Spinal cord (tissue), 10 donors: Measurements from ENCODE around the gene EVA1A. TPM values are rescaled to one million over a fixed set of nuclear protein-coding genes. Genes with fewer than 3 reads are reported as not detected.

Experiments
- DNase-seq, 6 donors: peaks; one replicate each; pipeline versions ENCODE4 v3.0.0 to v3.0.0-alpha.2; 2013 to 2015; ENCODE audit warnings: low spot score in 6 of 6, low read depth in 4 of 6
- H3K27ac ChIP-seq: one replicate; pipeline ENCODE4 v1.5.1; 2013; ENCODE audit warnings: low read depth, low read length, control low read depth
- H3K27me3 ChIP-seq: one replicate; pipeline ENCODE4 v1.6.1; 2013; ENCODE audit warnings: low read length; ENCODE audit not compliant: control insufficient read depth, insufficient read depth
- H3K36me3 ChIP-seq: one replicate; pipeline ENCODE4 v1.6.1; 2013; ENCODE audit warnings: low read length; ENCODE audit not compliant: control insufficient read depth, insufficient read depth
- H3K4me1 ChIP-seq: one replicate; pipeline ENCODE4 v1.6.1; 2013; ENCODE audit warnings: low read length; ENCODE audit not compliant: control insufficient read depth, insufficient read depth
- H3K4me3 ChIP-seq: one replicate; pipeline ENCODE4 v1.5.1; 2013; ENCODE audit warnings: low read depth, low read length, control low read depth
- H3K9me3 ChIP-seq: one replicate; pipeline ENCODE4 v1.6.1; 2013; ENCODE audit warnings: low read length; ENCODE audit not compliant: control insufficient read depth, insufficient read depth
- WGBS: methylation state at CpG from one replicate; pipeline ENCODE4 v1.1.5; 2013; ENCODE audit warnings: missing lambda C conversion rate; ENCODE audit not compliant: insufficient coverage; 5-methylcytosine and 5-hydroxymethylcytosine counted together
- polyA plus RNA-seq, 2 donors: library from polyadenylated mRNA; unstranded; fragments of 120-200 nt; gene quantifications; one replicate each; pipeline ENCODE4 v1.2.1, GENCODE V29; 2013; ENCODE audit not compliant: insufficient read length in 2 of 2
- total RNA-seq, 2 donors: library from RNA; depleted of rRNA in 1 of 2; stranded (reverse); fragments of 120-200 nt in 1 of 2; fragments of >200 nt in 1 of 2; gene quantifications; one replicate each; pipeline versions ENCODE4 v1.2.3 to v1.2.4, GENCODE V29; 2013 to 2014
- donor health status: healthy.

EVA1A gene
- total and polyA plus RNA-seq, 4 donors, result 1.0 to 3.4 (median 1.7) TPM

- Histone ChIP-seq H3K4me1 (no peaks in the 10 kb centered on the region), H3K36me3 (no peaks in the 10 kb centered on the region)
- no peak for DNase-seq
Measured at GRCh38 chr2:75512455-75513212, 48.1 kb downstream of the EVA1A start.

GRCh38 chr2:75506101-75506697 lies 54.5 kb downstream of the EVA1A start:
- H3K9me3 ChIP-seq, result no peaks in the 10 kb centered on the region
- no peaks in the 10 kb centered on the region for H3K4me1 ChIP-seq
- H3K4me3 ChIP-seq, result no peak overlapping the region
- no peaks in the 10 kb centered on the region for H3K36me3 ChIP-seq
- DNase-seq, result no peak
- H3K27me3 ChIP-seq, result no peaks in the 10 kb centered on the region
- no peak overlapping the region for H3K27ac ChIP-seq
- 73% methylated on average over 1 of the region's 1 CpG for WGBS

More at GRCh38 chr2:75512455-75513212, 48.1 kb downstream of the EVA1A start:
- Histone ChIP-seq H3K27me3 (no peaks in the 10 kb centered on the region), H3K4me3 (no peak overlapping the region), H3K27ac (no peak overlapping the region), H3K9me3 (peaks cover 4% of the 10 kb centered on the region)

- Histone ChIP-seq H3K36me3 (no peaks in the 10 kb centered on the region), H3K27me3 (no peaks in the 10 kb centered on the region), H3K4me1 (no peaks in the 10 kb centered on the region), H3K27ac (no peak overlapping the region), H3K4me3 (no peak overlapping the region), H3K9me3 (no peaks in the 10 kb centered on the region)
- WGBS, result no CpG with 5 or more reads among the region's 5 CpGs
- DNase-seq, result no peak
Measured at GRCh38 chr2:75505012-75505411, 55.7 kb downstream of the EVA1A start.

GRCh38 chr2:75503048-75503607 lies 57.6 kb downstream of the EVA1A start:
- Histone ChIP-seq H3K4me3 (no peak overlapping the region), H3K27ac (no peak overlapping the region), H3K4me1 (no peaks in the 10 kb centered on the region), H3K9me3 (no peaks in the 10 kb centered on the region), H3K36me3 (no peaks in the 10 kb centered on the region), H3K27me3 (no peaks in the 10 kb centered on the region)
- DNase-seq, result no peak
- 80% methylated on average over 2 of the region's 2 CpGs for WGBS

- Histone ChIP-seq H3K27ac (no peak overlapping the region), H3K4me3 (no peak overlapping the region), H3K27me3 (no peaks in the 10 kb centered on the region), H3K4me1 (no peaks in the 10 kb centered on the region), H3K9me3 (no peaks in the 10 kb centered on the region), H3K36me3 (no peaks in the 10 kb centered on the region)
- no peak for DNase-seq
- WGBS, result 86% methylated on average over 2 of the region's 2 CpGs
Measured at GRCh38 chr2:75500633-75501032, 60.1 kb downstream of the EVA1A start.

- no peaks in the 10 kb centered on the region for H3K9me3 ChIP-seq
Measured at GRCh38 chr2:75499534-75499933, 61.2 kb downstream of the EVA1A start.

GRCh38 chr2:75498907-75499306 lies 61.8 kb downstream of the EVA1A start:
- H3K9me3 ChIP-seq, result no peaks in the 10 kb centered on the region
- no peak overlapping the region for H3K4me3 ChIP-seq
- H3K36me3 ChIP-seq, result no peaks in the 10 kb centered on the region
- no peak for DNase-seq
- no peak overlapping the region for H3K27ac ChIP-seq
- H3K4me1 ChIP-seq, result no peaks in the 10 kb centered on the region
- H3K27me3 ChIP-seq, result no peaks in the 10 kb centered on the region

More at GRCh38 chr2:75499534-75499933, 61.2 kb downstream of the EVA1A start:
- Histone ChIP-seq H3K27me3 (no peaks in the 10 kb centered on the region), H3K4me3 (no peak overlapping the region), H3K27ac (no peak overlapping the region), H3K4me1 (no peaks in the 10 kb centered on the region), H3K36me3 (no peaks in the 10 kb centered on the region)
- 96% methylated on average over 4 of the region's 4 CpGs for WGBS
- DNase-seq, result no peak

- Histone ChIP-seq H3K4me1 (no peaks in the 10 kb centered on the region), H3K36me3 (no peaks in the 10 kb centered on the region), H3K27me3 (no peaks in the 10 kb centered on the region), H3K9me3 (no peaks in the 10 kb centered on the region), H3K27ac (no peak overlapping the region), H3K4me3 (no peak overlapping the region)
- DNase-seq, result no peak
- no CpG with 5 or more reads among the region's 5 CpGs for WGBS
Measured at GRCh38 chr2:75497256-75497655, 63.5 kb downstream of the EVA1A start.

GRCh38 chr2:75495862-75496261 lies 64.9 kb downstream of the EVA1A start:
- no peak for DNase-seq
- WGBS, result 100% methylated on average over 1 of the region's 2 CpGs

More at GRCh38 chr2:75495862-75496261, 64.9 kb downstream of the EVA1A start:
- Histone ChIP-seq H3K36me3 (no peaks in the 10 kb centered on the region), H3K27me3 (no peaks in the 10 kb centered on the region), H3K27ac (no peak overlapping the region), H3K9me3 (no peaks in the 10 kb centered on the region), H3K4me1 (no peaks in the 10 kb centered on the region), H3K4me3 (no peak overlapping the region)
